SU-DHL-6 (cell line): ENCODE results near the gene RAMP3.

Experiments
- H2AFZ ChIP-seq: fragments of 200-600 bp; sonication (generic); 2 replicates; pipeline ENCODE4 v1.6.1; 2014; ENCODE audit warnings: low read depth, mild to moderate bottlenecking, moderate library complexity, mixed read lengths, antibody characterized with exemption, low read length; ENCODE audit not compliant: severe bottlenecking
- H3F3A ChIP-seq: fragments of 200-600 bp; shearing (Covaris generic); 2 replicates; pipeline ENCODE4 v1.6.0; 2016; ENCODE audit warnings: antibody characterized with exemption, mild to moderate bottlenecking; ENCODE audit not compliant: insufficient read depth
- H3K27ac ChIP-seq: fragments of 200-600 bp; sonication (generic); 2 replicates; pipeline ENCODE4 v1.5.1; 2016; ENCODE audit warnings: low read depth, mild to moderate bottlenecking, low read length, moderate library complexity, mixed read lengths
- H3K27me3 ChIP-seq: fragments of 200-600 bp; sonication (generic), shearing (Covaris generic); 2 replicates; pipeline ENCODE4 v1.6.0; 2014; ENCODE audit warnings: mild to moderate bottlenecking, low read length
- H3K36me3 ChIP-seq: fragments of 200-600 bp; sonication (generic); 2 replicates; pipeline ENCODE4 v1.6.1; 2014; ENCODE audit warnings: mild to moderate bottlenecking, low read length, mixed read lengths
- H3K4me2 ChIP-seq: fragments of 300-600, 200-600 bp; shearing (Covaris generic), sonication (generic); 2 replicates; pipeline ENCODE4 v1.6.0; 2014; ENCODE audit warnings: low read length, low read depth, mild to moderate bottlenecking; ENCODE audit not compliant: poor library complexity, severe bottlenecking
- H3K4me3 ChIP-seq: fragments of 200-600 bp; sonication (generic); 2 replicates; pipeline ENCODE4 v1.5.1; 2014; ENCODE audit warnings: antibody characterized with exemption, low read length, mild to moderate bottlenecking, mixed read lengths; ENCODE audit not compliant: insufficient read depth, poor library complexity, severe bottlenecking
- H3K79me2 ChIP-seq: fragments of 200-600 bp; sonication (generic); 2 replicates; pipeline ENCODE4 v1.6.1; 2014; ENCODE audit warnings: mild to moderate bottlenecking, low read length, moderate library complexity; ENCODE audit not compliant: insufficient read depth
- H3K9ac ChIP-seq: fragments of 200-600 bp; sonication (generic); 2 replicates; pipeline ENCODE4 v1.7.0; 2014; ENCODE audit warnings: mild to moderate bottlenecking, low read length
- H3K9me2 ChIP-seq: fragments of 200-600 bp; sonication (generic); replicated peaks from 2 replicates; pipeline ENCODE4 v1.6.1; 2014; ENCODE audit warnings: low read length; ENCODE audit not compliant: insufficient read depth
- H3K9me3 ChIP-seq: fragments of 200-600 bp; sonication (generic); 2 replicates; pipeline ENCODE4 v1.6.1; 2014; ENCODE audit warnings: low read length, mixed read lengths; ENCODE audit not compliant: insufficient read depth
- H4K20me1 ChIP-seq: fragments of 200-600 bp; sonication (generic); 2 replicates; pipeline ENCODE4 v1.6.1; 2014; ENCODE audit warnings: low read depth, mild to moderate bottlenecking, antibody characterized with exemption, low read length, moderate library complexity, mixed read lengths
- CTCF ChIP-seq: fragments of 200-600 bp; sonication (generic); IDR thresholded peaks from one replicate; pipeline ENCODE4 v1.5.1; 2017; ENCODE audit warnings: antibody characterized with exemption, mild to moderate bottlenecking, low read length, moderate library complexity; ENCODE audit not compliant: insufficient read depth, poor library complexity, severe bottlenecking
- EZH2phosphoT487 ChIP-seq: fragments of 200-600 bp; sonication (generic), shearing (Covaris generic); conservative IDR thresholded peaks from 2 replicates; pipeline ENCODE4 v1.6.1; 2018; ENCODE audit warnings: mild to moderate bottlenecking, antibody characterized with exemption, low read length, moderate library complexity, mixed read lengths

RAMP3 gene

GRCh38 chr7:45157653-45158401 is at the start of gene RAMP3:
Gene RAMP3, plus strand, starts transcription at chr7:45157791. Its CDS starts 38 bp downstream, at chr7:45157829.
- Histone ChIP-seq H3K4me2 (no peak within 1 kb of the TSS), H3K4me3 (no peak within 1 kb of the TSS), H4K20me1 (no peaks in the 10 kb centered on the region), H3K9ac (no peak within 1 kb of the TSS), H3K9me3 (no peaks in the 10 kb centered on the region), H3K9me2 (no peaks in the 10 kb centered on the region), H3K36me3 (no peaks in the 10 kb centered on the region), H3K79me2 (no peaks in the 10 kb centered on the region), H3K27ac (no peak within 1 kb of the TSS), H3K27me3 (no peaks in the 10 kb centered on the region), H2AFZ (no peak within 1 kb of the TSS), H3F3A (no peaks in the 10 kb centered on the region)
- no peak for TF ChIP-seq EZH2phosphoT487
- no peak for TF ChIP-seq CTCF

- Histone ChIP-seq H3K27me3 (no peaks in the 10 kb centered on the region), H4K20me1 (peaks cover 21% of the 10 kb centered on the region; the same call in 1 of the 2 replicates), H3K9ac (peak overlapping the region; percentile 0; the same call in 1 of the 2 replicates), H3K9me2 (no peaks in the 10 kb centered on the region), H3K4me3 (no peak overlapping the region), H3K79me2 (peaks cover 47% of the 10 kb centered on the region), H3K4me2 (peak overlapping the region; percentile 23), H3F3A (peaks cover 9% of the 10 kb centered on the region; the same call in 1 of the 2 replicates), H3K9me3 (no peaks in the 10 kb centered on the region), H3K27ac (no peak overlapping the region), H2AFZ (no peak overlapping the region), H3K36me3 (peaks cover 12% of the 10 kb centered on the region; the same call in 1 of the 2 replicates)
- TF ChIP-seq CTCF = no peak
- no peak for TF ChIP-seq EZH2phosphoT487
These were observed 48.7 kb upstream of the RAMP3 start for GRCh38 chr7:45108863-45109262.

- peaks cover 47% of the 10 kb centered on the region for H3K79me2 ChIP-seq
These were observed 46.0 kb upstream of the RAMP3 start, which contains the start of gene TBRG4 for GRCh38 chr7:45111298-45112223. Gene TBRG4, minus strand, starts transcription at chr7:45111697. Its CDS starts 2,460 bp downstream, at chr7:45109237.

More at GRCh38 chr7:45111298-45112223, 46.0 kb upstream of the RAMP3 start, which contains the start of gene TBRG4:
- H3K9me3 ChIP-seq = no peaks in the 10 kb centered on the region
- peak within 1 kb of the TSS; percentile 92 for H3K4me2 ChIP-seq
- peaks cover 12% of the 10 kb centered on the region; the same call in 1 of the 2 replicates for H3K36me3 ChIP-seq
- peak within 1 kb of the TSS; percentile 71 for H3K9ac ChIP-seq
- TF ChIP-seq CTCF = peak; percentile 13
- no peak for TF ChIP-seq EZH2phosphoT487
- H3K27ac ChIP-seq = peak within 1 kb of the TSS; percentile 61
- H2AFZ ChIP-seq = peak within 1 kb of the TSS; percentile 45
- no peaks in the 10 kb centered on the region for H3K27me3 ChIP-seq
- peak within 1 kb of the TSS; percentile 80 for H3K4me3 ChIP-seq
- H3F3A ChIP-seq = peaks cover 9% of the 10 kb centered on the region; the same call in 1 of the 2 replicates
- peaks cover 21% of the 10 kb centered on the region; the same call in 1 of the 2 replicates for H4K20me1 ChIP-seq
- no peaks in the 10 kb centered on the region for H3K9me2 ChIP-seq
